GM19372 (cell line): ENCODE results near the gene EEF2KMT.
"Not testable (repeated sequence)": the region's sequence is repeated elsewhere in the genome, so short reads cannot be mapped to it uniquely, and the experiment has no call there.

Source experiments
- ATAC-seq: cut with Tn5 transposase; IDR thresholded peaks from one replicate; pipeline ENCODE4 v1.9.1; 2021; ENCODE audit warnings: mild to moderate bottlenecking, low read depth, moderate library complexity; ENCODE audit not compliant: unreplicated experiment

Gene EEF2KMT

DNA sequence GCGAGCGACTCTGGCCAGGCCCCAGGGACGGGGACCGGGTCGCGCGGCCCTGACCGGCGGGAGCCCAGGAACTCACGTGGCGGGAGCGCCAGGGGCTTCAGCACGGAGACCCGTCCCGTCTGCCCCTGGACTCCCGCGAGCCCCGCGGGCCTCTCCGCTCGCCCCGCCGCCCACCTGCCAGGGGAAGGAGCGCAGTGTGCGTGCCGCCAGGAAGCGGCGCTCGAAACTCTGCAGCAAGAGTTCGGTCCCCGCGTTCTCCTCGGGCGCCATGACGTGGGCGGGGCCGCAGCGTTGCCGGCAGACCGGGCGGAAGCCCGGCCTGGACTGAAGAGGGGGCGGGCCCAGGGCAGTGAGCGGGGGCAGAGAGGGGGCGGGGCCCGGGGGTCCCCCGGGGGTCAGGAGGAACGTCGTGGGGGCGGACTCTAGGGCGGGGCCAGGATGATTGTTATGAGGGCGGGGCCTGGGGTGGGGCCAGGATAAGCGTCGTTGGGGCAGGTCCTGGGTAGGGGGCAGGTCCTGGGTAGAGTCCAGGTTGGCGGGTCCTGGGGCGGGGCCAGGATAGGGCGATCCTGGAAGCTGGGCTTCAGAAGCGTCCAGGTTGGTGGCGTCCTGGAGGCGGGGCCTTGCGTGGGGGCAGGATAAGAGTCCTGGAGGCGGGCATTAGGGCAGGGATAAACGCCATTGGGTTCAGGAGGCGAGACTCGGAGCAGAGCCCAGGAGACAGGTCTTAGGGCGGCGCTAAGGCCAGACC, at the start of gene EEF2KMT:
TSS of gene EEF2KMT (minus strand) at position 326 of the 751 bp plus-strand sequence. CDS start at position 270, 56 bp downstream.
- ATAC-seq: peak; percentile 95

GRCh38 chr16:5144621-5144956, 47.0 kb upstream of the EEF2KMT start:
- not testable (repeated sequence) for ATAC-seq

DNA sequence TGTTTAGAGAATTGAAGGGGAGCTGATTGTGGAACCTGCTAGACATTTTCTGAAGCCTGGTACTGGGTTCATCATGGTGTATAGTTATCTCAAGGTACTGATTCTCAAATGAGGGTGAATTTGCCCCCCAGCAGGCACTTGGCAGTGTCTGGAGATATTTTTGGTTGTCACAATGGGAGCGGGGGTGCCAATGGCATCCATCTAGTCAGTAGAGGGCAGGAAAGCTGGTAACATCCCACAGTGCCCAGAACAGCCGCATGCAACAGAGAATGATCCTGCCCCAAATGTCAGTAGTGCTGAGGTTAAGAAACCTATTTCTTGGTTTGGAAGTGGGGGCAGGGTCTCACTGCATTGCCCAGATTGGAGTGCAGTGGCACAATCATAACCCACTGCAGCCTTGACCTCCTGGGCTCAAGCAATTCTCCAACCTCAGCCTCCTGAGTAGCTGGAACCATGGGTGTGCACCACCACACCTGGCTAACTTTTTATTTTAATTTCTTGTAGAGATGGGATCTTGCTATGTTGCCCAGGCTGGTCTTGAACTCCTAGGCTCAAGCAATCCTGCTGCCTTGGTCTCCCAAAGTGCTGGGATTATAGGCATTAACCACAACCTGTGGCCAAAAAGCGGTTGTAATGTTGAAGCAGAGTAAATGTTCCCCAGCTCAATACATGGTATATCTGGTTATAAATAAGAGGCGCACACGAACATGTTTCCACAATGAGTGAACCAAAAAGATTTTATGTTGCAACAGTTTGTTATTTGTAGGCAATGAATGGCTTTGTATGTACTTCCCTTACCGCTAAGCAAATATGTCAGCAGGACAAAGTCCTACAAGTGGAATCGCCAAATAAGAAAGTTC, 46.4 kb upstream of the EEF2KMT start:
- no peak for ATAC-seq

- not testable (repeated sequence) for ATAC-seq
Measured at GRCh38 chr16:5140151-5140550, 42.6 kb upstream of the EEF2KMT start.

DNA sequence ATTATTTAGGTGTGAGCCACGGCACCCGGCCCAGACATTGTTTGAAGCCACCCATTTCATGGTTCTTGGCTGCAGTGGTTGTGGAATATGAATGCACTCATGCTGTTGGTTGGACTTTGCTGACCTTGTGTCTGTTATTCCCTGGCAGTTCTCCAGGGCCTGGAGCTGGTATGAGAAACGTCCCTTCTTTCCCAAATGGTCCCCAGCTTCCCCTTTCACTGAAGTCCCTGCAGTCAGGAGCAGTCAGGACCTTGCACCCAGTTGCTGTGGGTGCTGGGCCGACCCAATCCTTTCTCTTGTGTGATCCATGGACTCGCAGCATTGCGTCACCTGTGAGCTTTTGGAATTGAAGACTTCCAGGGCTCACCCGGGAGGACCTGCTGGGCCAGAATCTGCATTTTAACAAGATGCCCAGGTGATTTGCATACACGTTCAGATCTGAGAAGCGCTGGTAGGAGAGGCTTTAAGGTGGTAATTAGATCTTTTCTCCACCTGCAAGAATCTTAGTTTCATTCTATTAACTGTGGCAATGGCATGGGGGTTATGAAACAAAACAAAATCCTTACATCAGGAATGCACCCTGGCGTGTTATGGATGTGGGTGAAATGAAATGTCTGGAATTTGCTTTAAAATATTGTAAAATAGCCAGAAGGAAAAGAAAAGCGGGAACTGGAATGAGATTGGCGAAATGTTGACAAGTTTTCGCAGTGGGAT, 37.3 kb upstream of the EEF2KMT start:
- not testable (repeated sequence) for ATAC-seq

- ATAC-seq: not testable (repeated sequence)
Measured at GRCh38 chr16:5132915-5133600, 35.5 kb upstream of the EEF2KMT start.

DNA sequence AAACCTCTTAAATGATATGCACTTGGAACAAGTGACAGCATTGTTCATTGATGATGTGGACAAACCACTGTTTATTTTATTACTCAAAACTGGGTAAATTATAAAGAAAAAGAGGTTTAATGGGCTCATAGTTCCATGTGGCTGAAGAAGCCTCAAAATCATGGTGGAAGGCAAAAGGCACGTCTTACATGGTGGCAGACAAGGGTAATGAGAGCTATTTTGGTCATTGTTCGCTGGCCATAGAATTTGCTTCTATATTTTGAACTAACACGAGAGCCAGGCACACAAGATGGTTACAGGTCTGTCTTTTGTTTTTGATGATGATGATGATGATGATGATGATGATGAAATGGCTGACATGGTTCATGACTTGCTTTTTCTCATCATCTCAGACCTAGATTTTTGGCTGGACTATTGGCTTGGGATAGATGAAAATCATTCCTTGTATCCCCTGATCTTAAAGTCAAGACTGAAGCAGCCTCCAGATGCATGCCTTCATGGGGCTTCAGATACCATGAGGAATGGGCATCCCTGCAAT, 33.9 kb upstream of the EEF2KMT start:
- not testable (repeated sequence) for ATAC-seq

DNA sequence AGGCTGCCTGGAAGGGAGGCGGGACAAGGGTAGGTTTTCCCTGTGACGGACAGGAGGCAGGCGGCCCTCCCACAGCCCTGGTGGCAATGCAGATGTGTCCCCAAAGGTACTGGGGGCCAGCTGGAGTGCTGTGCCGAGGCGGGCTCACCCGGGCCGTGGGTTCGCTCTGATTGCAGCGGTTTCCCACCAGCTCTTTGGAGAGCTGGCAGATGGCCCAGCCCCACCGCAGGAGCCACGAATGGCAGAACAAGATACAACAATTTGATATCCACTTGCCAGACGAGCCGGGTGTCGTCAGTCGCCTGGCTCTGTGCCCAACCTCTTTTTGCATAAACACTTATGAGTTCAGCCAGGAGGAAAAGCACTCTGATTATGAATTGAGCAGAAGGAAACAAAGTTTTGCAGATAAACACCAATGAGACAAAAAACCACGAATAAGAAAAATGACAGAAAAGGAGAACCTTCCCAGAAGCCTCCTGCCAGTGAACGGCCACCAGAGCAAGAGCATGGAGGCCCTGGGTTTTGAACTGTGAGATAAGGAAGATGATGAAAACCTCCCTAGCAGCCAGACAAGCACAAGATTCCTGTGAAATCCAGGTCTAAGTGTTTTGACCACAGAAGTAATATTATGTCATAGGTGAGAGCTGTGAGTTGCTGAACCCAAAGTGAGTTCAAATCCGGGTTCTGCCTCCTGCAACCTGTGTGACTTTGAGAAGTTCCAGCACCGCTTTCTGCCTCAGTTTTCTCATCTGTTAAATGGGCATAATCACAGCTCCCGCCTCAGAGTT, 19.9 kb upstream of the EEF2KMT start:
- ATAC-seq: not testable (repeated sequence)

DNA sequence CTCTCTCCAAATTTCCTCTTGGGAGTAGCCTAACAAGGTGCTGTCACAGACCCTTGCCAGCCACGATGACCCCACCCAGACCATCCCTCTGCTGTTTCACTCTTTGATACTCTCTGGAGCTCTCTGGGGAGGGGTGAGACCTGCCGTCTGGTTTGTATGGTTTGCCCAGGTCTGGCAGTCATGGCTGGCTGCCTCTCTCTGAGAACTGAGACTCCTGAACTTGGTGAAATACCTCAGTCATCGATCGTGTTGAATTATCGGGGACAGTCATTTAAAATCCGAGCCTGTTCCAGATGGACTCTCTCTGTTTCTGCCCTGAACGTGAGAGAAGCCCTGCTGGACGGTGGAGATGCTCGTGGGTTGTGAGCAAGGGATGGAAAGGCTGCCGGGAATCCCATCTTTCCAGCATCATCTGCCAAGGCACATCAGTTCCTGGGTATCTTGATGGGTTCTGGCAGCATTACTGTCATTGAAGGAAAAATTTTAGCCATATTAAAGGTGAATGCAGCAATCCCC, 19.2 kb upstream of the EEF2KMT start:
- not testable (repeated sequence) for ATAC-seq

- not testable (repeated sequence) for ATAC-seq
Measured at GRCh38 chr16:5110933-5111332, 13.3 kb upstream of the EEF2KMT start.

GRCh38 chr16:5108505-5109158, 11.0 kb upstream of the EEF2KMT start:
- ATAC-seq: no peak

GRCh38 chr16:5105039-5105438, 7.4 kb upstream of the EEF2KMT start:
- not testable (repeated sequence) for ATAC-seq

DNA sequence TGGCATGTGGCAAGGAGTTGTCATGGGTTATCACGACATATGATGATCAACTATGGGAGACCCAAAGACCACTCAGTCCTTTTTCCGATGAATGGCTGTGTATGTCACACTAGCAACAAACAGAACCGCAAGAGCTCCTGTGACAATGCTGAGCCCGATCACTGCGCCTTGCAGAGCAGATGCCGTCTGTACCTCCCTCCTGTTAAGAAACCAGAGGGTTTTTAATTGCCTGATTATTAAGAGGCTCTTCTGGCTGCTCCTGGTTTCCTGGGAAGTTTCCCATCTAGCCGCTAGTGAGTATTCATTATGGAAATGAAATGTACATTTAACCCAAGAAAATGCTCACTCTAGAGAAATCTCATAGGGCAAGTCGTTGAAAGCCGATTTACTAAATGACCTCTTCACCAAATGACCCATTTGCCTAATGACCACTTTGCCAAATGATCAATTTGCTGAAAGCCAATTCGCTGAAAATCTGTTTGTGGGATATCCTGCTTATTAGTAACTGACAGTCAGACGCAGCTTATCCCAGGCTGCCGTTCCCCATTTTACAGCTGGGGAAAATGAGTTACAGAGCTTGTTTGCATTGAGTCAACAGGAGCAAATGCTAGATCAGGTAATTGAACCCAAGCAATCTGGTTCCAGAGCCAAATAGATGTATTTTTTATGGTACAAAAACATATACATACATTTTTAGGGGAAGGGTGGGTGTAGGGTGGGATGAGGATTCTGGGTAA, 5.9 kb upstream of the EEF2KMT start:
- ATAC-seq: not testable (repeated sequence)

- ATAC-seq: not testable (repeated sequence)
Measured at GRCh38 chr16:5099174-5099573, 1.6 kb upstream of the EEF2KMT start.

DNA sequence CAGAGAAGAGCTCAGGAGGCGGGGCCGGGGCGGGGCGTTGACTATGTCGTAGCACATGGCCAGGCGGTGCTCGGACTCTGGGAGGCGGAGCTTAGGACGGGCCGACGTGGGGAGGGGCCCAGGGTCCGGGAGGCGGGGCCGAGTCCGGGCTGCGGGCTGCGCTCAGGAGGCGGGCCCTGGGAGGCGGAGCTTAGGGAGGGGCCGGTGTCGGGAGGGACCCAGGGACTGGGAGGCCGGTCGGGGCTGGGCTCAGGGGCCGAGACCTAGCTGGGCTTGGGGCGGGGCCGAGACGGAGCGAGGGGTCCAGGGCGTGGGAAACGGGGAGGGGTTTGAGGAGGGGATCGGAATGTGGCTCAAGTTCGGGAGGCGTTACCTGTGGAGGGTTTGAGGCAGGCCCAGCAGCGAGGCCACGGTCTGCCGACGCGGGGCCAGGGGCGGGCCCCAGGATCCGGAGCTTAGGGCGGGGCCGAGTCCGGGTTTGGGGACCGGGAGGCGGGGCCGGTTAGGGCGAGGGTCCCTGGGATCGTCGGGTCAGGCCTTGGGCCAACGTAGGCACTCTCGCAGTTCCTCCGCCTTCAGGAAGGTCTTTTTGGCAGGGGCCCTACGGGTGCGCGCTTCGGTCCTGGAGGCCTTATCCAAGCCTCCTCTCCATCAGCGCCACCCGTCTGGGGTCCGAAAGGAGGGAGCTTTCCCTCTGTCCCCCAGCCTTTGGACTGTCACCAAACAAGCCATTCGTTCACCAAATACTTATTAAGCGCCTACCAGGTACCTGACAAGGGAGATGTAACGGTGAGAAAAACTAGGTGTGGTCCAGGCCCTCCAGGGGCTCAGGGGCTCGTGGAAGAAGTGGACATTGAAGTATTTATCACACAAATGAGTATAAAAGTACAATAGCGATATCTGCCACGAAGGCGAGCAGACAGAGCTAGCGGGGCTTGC, 895 bp upstream of the EEF2KMT start:
- ATAC-seq: peak; percentile 64

DNA sequence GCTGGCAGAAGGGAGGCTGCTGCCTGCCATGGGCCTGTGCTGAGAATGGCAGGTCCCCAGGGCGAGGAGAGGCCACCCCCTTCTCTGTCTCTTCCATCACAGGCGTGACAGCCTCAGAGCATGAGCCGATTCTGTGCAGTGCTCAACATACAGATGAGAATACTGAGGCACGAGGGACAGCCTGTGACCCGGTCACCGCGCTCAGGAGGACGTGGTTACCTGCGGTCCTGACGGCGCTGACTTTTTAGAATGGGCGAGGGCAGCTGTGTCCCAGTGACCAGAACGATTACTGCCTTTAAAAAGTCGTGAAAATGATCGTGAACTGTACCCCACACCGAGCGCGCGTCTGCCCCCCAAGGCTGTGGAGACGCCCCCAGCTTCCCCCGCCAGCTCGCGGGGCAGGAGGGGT, 530 bp downstream of the EEF2KMT start:
- ATAC-seq: not testable (repeated sequence)
